ENCODE measurements around the gene ST13.
"Not testable (repeated sequence)": the region's sequence is repeated elsewhere in the genome, so short reads cannot be mapped to it uniquely, and the experiment has no call there.

The ST13 gene

DNA sequence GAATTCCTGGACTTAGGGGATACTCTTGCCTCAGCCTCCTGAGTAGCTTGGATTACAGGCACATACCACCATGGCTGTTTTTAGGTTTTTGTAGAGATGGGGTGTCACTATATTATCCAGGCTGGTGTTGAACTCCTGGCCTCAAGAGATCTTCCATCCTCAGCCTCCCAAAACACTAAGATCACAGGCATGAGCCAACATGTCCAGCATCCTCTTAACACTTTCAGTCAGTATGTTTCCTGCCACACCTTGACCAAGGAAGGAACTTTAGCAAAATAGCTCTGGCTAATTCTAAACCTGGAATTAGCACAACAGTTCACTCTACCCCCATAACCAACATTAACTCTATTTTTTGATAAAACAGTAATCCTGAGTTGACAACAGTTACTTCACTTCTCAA lies 32.7 kb upstream of the ST13 start:
- TF ChIP-seq, protein P1, sequence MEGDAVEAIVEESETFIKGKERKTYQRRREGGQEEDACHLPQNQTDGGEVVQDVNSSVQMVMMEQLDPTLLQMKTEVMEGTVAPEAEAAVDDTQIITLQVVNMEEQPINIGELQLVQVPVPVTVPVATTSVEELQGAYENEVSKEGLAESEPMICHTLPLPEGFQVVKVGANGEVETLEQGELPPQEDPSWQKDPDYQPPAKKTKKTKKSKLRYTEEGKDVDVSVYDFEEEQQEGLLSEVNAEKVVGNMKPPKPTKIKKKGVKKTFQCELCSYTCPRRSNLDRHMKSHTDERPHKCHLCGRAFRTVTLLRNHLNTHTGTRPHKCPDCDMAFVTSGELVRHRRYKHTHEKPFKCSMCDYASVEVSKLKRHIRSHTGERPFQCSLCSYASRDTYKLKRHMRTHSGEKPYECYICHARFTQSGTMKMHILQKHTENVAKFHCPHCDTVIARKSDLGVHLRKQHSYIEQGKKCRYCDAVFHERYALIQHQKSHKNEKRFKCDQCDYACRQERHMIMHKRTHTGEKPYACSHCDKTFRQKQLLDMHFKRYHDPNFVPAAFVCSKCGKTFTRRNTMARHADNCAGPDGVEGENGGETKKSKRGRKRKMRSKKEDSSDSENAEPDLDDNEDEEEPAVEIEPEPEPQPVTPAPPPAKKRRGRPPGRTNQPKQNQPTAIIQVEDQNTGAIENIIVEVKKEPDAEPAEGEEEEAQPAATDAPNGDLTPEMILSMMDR (IDR thresholded peaks at IDR 0.05; ENCODE audit: low read depth, low read length, missing control alignments) = no peak
- in situ Hi-C loops (cut with HindIII; ENCODE audit: low pct_ligation_motif_present, low sequenced_read_pairs) = no loop called here
- no peak overlapping the region for H3K27ac ChIP-seq
- no peaks in the 10 kb centered on the region for H3K27me3 ChIP-seq (replicated peaks)
- no peak overlapping the region for H3K4me3 ChIP-seq (ENCODE audit: low read depth, low read length)
- peaks cover 10% of the 10 kb centered on the region for H3K36me3 ChIP-seq (replicated peaks)
- no peak for DNase-seq

DNA sequence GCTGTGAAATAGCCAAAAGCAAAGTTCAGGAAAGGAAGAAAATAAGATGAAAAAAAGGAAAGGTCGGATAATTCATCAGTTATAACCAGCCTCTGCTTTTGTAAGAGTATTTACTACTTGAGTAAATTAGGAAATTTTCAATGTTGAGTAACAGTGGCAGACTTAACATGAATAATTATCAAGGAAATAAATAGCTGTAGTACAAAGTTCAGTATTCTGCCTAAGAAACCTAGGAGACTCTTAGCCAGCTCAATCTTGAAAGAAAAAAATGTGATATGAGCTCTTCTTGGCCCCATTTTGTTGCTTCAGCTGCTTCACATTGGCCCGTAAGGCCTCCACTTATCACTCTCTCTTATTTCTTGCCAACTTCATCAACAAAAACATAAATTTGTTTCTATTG lies 22.5 kb upstream of the ST13 start:
- Histone ChIP-seq H3K27ac (no peak overlapping the region), H3K27me3 (replicated peaks) (no peaks in the 10 kb centered on the region), H3K36me3 (replicated peaks) (peaks cover 12% of the 10 kb centered on the region), H3K4me3 (ENCODE audit: low read depth, low read length) (no peak overlapping the region)
- TF ChIP-seq, protein P1 (IDR thresholded peaks at IDR 0.05; ENCODE audit: low read depth, low read length, missing control alignments) = no peak
- no peak for DNase-seq
- in situ Hi-C loops (cut with HindIII; ENCODE audit: low pct_ligation_motif_present, low sequenced_read_pairs) = no loop called here

DNA sequence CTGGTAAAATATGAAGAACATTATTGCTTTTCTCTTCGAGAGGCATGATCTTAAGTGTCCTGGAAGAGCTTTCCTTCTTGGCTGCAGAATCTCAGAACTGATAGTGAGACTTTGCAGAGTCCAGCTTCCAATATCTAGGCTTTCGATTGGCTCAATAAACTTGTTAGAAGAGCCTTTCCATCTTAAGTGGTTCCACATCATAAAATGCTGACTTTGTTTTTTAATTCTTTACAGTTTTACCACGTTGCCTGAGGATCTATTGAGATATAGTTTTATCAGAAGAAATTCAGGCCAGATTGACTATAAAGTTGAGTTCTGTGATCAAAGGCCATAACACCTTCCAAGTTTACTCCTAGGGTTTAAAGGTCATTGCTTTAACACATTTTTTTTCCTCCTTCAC lies 21.0 kb upstream of the ST13 start:
- H3K4me3 ChIP-seq (ENCODE audit: low read depth, low read length) = no peak overlapping the region
- TF ChIP-seq, protein P1 (IDR thresholded peaks at IDR 0.05; ENCODE audit: low read depth, low read length, missing control alignments) = no peak
- in situ Hi-C loops (cut with HindIII; ENCODE audit: low pct_ligation_motif_present, low sequenced_read_pairs) = no loop called here

DNA sequence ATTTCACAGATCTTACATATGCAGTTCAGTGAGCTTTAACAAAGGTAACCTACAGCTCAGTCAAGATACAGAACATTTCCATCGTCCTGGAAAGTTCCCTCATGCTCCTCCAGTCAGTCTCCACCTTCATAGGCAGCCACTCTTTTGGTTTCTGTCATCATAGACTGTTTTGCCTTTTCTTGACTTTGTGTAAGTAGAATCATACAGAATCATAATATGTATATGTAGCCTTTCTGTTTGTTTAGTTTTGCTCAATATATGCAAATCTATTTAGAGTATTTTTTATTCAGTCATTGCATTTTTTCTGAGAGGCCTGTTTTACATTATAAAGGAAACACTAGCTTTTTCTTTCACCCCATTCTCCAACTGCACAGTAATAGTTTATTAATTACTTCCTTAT lies 20.5 kb upstream of the ST13 start:
- TF ChIP-seq, protein P1 (IDR thresholded peaks at IDR 0.05; ENCODE audit: low read depth, low read length, missing control alignments) = no peak

More for the DNA sequence above, 21.0 kb upstream of the ST13 start:
- peaks cover 12% of the 10 kb centered on the region for H3K36me3 ChIP-seq (replicated peaks)
- H3K27me3 ChIP-seq (replicated peaks) = no peaks in the 10 kb centered on the region
- H3K27ac ChIP-seq = no peak overlapping the region
- no peak for DNase-seq

DNA sequence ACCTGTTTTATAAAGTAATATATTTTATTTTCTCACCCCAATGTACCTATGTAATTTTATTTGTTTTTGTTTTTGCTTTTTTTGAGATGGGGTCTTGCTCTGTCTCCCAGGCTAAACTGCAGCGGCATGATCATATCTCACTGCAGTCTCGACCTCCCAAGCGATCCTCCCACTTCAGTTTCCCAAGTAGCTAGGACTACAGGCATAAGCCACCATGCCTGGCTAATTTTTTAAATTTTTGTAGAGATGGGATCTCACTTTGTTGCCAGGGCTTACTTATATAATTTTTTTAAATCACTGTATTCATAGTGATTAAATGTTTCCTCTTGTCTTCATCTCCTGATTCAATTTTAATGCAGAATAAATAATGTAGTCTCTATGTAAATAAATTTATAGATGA lies 18.7 kb upstream of the ST13 start:
- H3K27ac ChIP-seq = no peak overlapping the region
- in situ Hi-C loops (cut with HindIII; ENCODE audit: low pct_ligation_motif_present, low sequenced_read_pairs) = no loop called here
- no peak overlapping the region for H3K4me3 ChIP-seq (ENCODE audit: low read depth, low read length)
- no peaks in the 10 kb centered on the region for H3K27me3 ChIP-seq (replicated peaks)
- H3K36me3 ChIP-seq (replicated peaks) = peaks cover 2% of the 10 kb centered on the region
- TF ChIP-seq, protein P1 (IDR thresholded peaks at IDR 0.05; ENCODE audit: low read depth, low read length, missing control alignments) = no peak
- no peak for DNase-seq

More for the DNA sequence above, 20.5 kb upstream of the ST13 start:
- Histone ChIP-seq H3K27ac (no peak overlapping the region), H3K36me3 (replicated peaks) (peaks cover 7% of the 10 kb centered on the region), H3K4me3 (ENCODE audit: low read depth, low read length) (no peak overlapping the region), H3K27me3 (replicated peaks) (no peaks in the 10 kb centered on the region)
- in situ Hi-C loops (cut with HindIII; ENCODE audit: low pct_ligation_motif_present, low sequenced_read_pairs) = no loop called here
- no peak for DNase-seq

DNA sequence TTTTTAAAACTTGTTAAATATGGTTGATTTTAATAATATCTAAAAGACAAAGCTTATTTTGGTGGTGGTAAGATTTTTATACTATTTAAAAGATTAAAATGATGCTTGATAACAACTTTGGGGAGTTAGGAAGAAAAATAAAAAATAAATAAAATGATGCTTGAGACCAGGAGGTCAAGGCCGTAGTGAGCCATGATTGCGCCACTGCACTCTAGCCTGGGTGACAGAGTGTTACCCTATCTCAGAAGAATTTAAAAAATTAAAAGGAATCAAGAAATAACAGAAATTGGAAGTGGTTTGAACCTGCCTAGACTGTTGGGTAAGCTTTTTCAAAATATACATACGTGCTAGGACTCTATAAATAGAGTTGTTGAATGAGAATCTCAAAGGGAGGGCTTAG lies 17.6 kb upstream of the ST13 start:
- Histone ChIP-seq H3K27ac (no peak overlapping the region), H3K4me3 (ENCODE audit: low read depth, low read length) (no peak overlapping the region), H3K36me3 (replicated peaks) (peaks cover 2% of the 10 kb centered on the region), H3K27me3 (replicated peaks) (no peaks in the 10 kb centered on the region)
- no peak for DNase-seq
- in situ Hi-C loops (cut with HindIII; ENCODE audit: low pct_ligation_motif_present, low sequenced_read_pairs) = no loop called here
- TF ChIP-seq, protein P1 (IDR thresholded peaks at IDR 0.05; ENCODE audit: low read depth, low read length, missing control alignments) = no peak

DNA sequence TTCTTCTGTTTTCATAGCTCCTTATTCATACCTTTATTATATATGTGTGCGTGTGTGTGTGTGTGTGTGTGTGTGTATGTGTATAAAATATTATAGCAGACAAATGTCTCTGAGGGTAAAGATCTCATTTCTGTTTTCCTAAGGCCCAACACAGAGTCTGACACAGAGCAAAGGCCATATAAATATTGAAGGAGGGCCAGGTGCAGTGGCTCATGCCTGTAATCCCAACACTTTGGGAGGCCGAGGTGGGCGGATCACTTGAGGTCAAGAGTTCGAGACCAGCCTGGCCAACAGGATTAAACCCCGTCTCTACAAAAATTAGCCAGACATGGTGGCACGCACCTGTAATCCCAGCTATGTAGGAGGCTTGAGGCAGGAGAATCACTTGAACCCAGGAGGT lies 11.9 kb upstream of the ST13 start:
- H3K27ac ChIP-seq; H3K36me3 ChIP-seq (replicated peaks); DNase-seq; H3K27me3 ChIP-seq (replicated peaks); in situ Hi-C loops (cut with HindIII; ENCODE audit: low pct_ligation_motif_present, low sequenced_read_pairs); H3K4me3 ChIP-seq (ENCODE audit: low read depth, low read length): not testable (repeated sequence)

All from brain microvascular endothelial cell (primary cell).